Measurements from ENCODE around the gene NSG1. TPM values are rescaled to one million over a fixed set of nuclear protein-coding genes. Genes with fewer than 3 reads are reported as not detected.
"Not testable (repeated sequence)": the region's sequence is repeated elsewhere in the genome, so short reads cannot be mapped to it uniquely, and the experiment has no call there.

NSG1 gene
- total RNA-seq, 2 experiments from 2014 or later, result 10.3 to 10.4 TPM

DNA sequence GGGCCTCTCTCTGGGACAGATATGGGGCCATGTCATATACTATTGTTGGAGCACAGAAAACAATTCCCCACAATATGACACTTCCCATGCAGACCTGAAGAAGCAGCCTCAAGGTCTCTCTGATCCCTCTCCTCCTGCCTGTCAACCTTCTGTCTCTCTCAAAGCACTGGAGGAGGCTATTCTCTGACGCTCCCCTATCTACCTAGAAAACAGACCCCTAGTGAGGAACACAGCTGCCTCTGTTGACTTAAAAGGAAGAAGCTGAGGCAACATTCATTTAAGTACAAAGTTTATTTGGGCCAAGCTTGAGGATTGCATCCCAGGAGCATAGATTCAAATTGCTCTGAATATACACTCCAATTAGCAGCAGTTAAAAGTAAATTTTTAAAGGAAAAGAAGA is 39.3 kb upstream of the NSG1 start:
- H3K4me1 Mint-ChIP-seq (ENCODE audit: low read depth), result peaks cover 42% of the 10 kb centered on the region
- CTCF ChIA-PET, result interaction anchor here (0.6 to 1.0 kb wide), 2 partner anchors 10 to 12 kb away, joined by 3 read pairs; no protein-coding TSS in a partner anchor

DNA sequence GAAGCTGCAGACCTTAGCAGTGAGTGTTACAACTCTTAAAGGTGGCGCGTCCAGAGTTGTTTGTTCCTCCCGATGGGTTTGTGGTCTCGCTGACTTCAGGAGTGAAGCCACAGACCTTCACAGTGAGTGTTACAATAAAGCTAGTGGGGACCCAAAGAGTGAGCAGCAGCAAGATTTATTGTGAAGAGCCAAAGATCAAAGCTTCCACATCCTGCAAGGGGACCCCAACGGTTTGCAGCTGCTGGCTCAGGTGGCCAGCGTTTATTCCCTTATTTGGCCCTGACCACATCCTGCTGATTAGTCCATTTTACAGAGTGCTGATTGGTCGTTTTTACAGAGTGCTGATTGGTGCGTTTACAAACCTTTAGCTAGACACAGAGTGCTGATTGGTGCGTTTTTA is 38.3 kb upstream of the NSG1 start:
- CTCF ChIA-PET; intact Hi-C loops (cut with DNase I, micrococcal nuclease); H3K4me3 ChIP-seq (ENCODE audit: low read length); H3K9me3 Mint-ChIP-seq; H3K27me3 ChIP-seq (ENCODE audit: control insufficient read depth in 1 of 2, insufficient read depth in 2 of 2, low read length in 2 of 2); H3K9me3 ChIP-seq (ENCODE audit: control insufficient read depth in 1 of 2, insufficient read depth in 1 of 2, low read length in 2 of 2); H3K36me3 ChIP-seq (ENCODE audit: insufficient read depth, low read length); H3K27me3 Mint-ChIP-seq; H3K27ac ChIP-seq (ENCODE audit: low read depth in 1 of 2, low read length in 2 of 2): not testable (repeated sequence)
- Mint-ChIP-seq H3K27ac (peak overlapping the region; percentile 82), H3K4me3 (peak overlapping the region; percentile 20), H3K4me1 (ENCODE audit: low read depth) (peaks cover 35% of the 10 kb centered on the region), H3K36me3 (ENCODE audit: low read depth) (peaks cover 12% of the 10 kb centered on the region)
- POLR2A ChIA-PET, result interaction anchor here (0.5 to 2.5 kb wide), 9 partner anchors 13 to 1920 kb away, joined by 3 to 15 read pairs (median 4); partner anchors contain the start of genes LYAR, NSG1, TMEM128 and ZBTB49
- ATAC-seq (ENCODE audit: poor library complexity) (peak; percentile 81), DNase-seq (peak in 11 of 14 experiments; percentile 0 to 82 (median 33))
- peaks cover 16% of the 10 kb centered on the region for H3K4me1 ChIP-seq (ENCODE audit: insufficient read depth, low read length)

More for the DNA sequence above, 39.3 kb upstream of the NSG1 start:
- Histone ChIP-seq H3K9me3 (ENCODE audit: control insufficient read depth in 1 of 2, insufficient read depth in 1 of 2, low read length in 2 of 2) (peaks cover 0 to 6% of the 10 kb centered on the region in 2 experiments), H3K4me1 (ENCODE audit: insufficient read depth, low read length) (peaks cover 16% of the 10 kb centered on the region), H3K27ac (ENCODE audit: low read depth in 1 of 2, low read length in 2 of 2) (no peak overlapping the region), H3K27me3 (ENCODE audit: control insufficient read depth in 1 of 2, insufficient read depth in 2 of 2, low read length in 2 of 2) (no peaks in the 10 kb centered on the region), H3K36me3 (ENCODE audit: insufficient read depth, low read length) (no peaks in the 10 kb centered on the region), H3K4me3 (ENCODE audit: low read length) (no peak overlapping the region)
- DNase-seq, result no peak
- intact Hi-C loops (cut with DNase I, micrococcal nuclease), result no loop called here
- H3K9me3 Mint-ChIP-seq, result peaks cover 4% of the 10 kb centered on the region
- peak overlapping the region; percentile 8 for H3K4me3 Mint-ChIP-seq
- ATAC-seq (ENCODE audit: poor library complexity), result no peak
- POLR2A ChIA-PET, result interaction anchor here (0.6 to 1.9 kb wide), 4 partner anchors 28 to 217 kb away, joined by 3 to 15 read pairs (median 4); partner anchors contain the start of gene TMEM128
- H3K36me3 Mint-ChIP-seq (ENCODE audit: low read depth), result peaks cover 12% of the 10 kb centered on the region
- no peaks in the 10 kb centered on the region for H3K27me3 Mint-ChIP-seq
- TF ChIP-seq, protein P1, sequence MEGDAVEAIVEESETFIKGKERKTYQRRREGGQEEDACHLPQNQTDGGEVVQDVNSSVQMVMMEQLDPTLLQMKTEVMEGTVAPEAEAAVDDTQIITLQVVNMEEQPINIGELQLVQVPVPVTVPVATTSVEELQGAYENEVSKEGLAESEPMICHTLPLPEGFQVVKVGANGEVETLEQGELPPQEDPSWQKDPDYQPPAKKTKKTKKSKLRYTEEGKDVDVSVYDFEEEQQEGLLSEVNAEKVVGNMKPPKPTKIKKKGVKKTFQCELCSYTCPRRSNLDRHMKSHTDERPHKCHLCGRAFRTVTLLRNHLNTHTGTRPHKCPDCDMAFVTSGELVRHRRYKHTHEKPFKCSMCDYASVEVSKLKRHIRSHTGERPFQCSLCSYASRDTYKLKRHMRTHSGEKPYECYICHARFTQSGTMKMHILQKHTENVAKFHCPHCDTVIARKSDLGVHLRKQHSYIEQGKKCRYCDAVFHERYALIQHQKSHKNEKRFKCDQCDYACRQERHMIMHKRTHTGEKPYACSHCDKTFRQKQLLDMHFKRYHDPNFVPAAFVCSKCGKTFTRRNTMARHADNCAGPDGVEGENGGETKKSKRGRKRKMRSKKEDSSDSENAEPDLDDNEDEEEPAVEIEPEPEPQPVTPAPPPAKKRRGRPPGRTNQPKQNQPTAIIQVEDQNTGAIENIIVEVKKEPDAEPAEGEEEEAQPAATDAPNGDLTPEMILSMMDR (IDR thresholded peaks at IDR 0.05), result no peak
- H3K27ac Mint-ChIP-seq, result peak overlapping the region; percentile 82

DNA sequence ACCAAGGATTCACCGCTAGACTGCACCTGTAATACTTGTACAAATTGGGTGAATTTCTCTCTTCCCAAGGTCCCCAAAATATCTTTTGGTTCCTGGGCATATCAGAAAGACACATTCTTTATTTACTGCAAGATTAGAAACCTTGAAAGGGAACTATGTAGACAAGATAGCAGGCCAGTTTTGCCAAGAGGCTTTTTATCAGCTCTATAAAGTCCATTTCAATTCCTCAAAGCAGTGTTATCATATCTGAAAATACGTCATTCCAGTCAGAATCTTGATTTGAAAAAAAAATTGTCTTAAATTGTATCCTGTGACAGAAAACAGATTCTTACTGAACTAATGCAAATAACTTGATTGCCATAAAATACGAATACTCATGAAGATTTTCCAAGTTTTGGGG is 37.0 kb upstream of the NSG1 start:
- CTCF ChIA-PET, result interaction anchor here (0.6 kb wide), 1 partner anchor 19 kb away, joined by 3 read pairs; no protein-coding TSS in a partner anchor
- ATAC-seq (ENCODE audit: poor library complexity), result no peak
- no peaks in the 10 kb centered on the region for H3K27me3 Mint-ChIP-seq
- H3K36me3 Mint-ChIP-seq (ENCODE audit: low read depth), result peaks cover 12% of the 10 kb centered on the region
- DNase-seq, result no peak
- intact Hi-C loops (cut with DNase I, micrococcal nuclease), result no loop called here
- POLR2A ChIA-PET, result interaction anchor here (2.5 kb wide), 1 partner anchor 38 kb away, joined by 12 read pairs; the partner anchor contains the start of gene NSG1
- H3K4me1 Mint-ChIP-seq (ENCODE audit: low read depth), result peaks cover 34% of the 10 kb centered on the region
- no peak overlapping the region for H3K4me3 Mint-ChIP-seq
- H3K27me3 ChIP-seq (ENCODE audit: control insufficient read depth in 1 of 2, insufficient read depth in 2 of 2, low read length in 2 of 2), result no peaks in the 10 kb centered on the region
- peaks cover 16% of the 10 kb centered on the region for H3K4me1 ChIP-seq (ENCODE audit: insufficient read depth, low read length)
- H3K4me3 ChIP-seq (ENCODE audit: low read length), result no peak overlapping the region
- H3K9me3 ChIP-seq (ENCODE audit: control insufficient read depth in 1 of 2, insufficient read depth in 1 of 2, low read length in 2 of 2), result peaks cover 0 to 7% of the 10 kb centered on the region in 2 experiments
- no peak overlapping the region for H3K27ac ChIP-seq (ENCODE audit: low read depth in 1 of 2, low read length in 2 of 2)
- TF ChIP-seq, protein P1 (IDR thresholded peaks at IDR 0.05), result no peak
- H3K27ac Mint-ChIP-seq, result no peak overlapping the region
- no peaks in the 10 kb centered on the region for H3K36me3 ChIP-seq (ENCODE audit: insufficient read depth, low read length)
- H3K9me3 Mint-ChIP-seq, result peaks cover 4% of the 10 kb centered on the region

DNA sequence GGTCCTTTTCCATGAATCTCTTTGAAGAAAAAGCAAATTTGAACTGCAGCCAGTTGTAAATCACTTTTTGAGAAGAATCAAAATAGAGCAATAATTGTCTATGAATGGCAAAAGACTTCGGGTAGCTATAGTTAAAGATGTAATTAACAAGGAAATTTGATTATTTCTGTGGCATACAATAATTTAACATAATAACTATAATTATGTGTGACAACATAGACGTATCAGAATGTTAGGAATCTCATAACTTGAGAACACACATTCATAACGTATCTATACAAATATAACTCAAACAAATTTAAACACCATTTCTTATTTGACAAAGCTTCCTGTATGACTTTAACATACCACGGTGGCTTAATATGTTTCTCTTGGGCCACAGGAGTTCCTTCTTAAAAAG is 36.0 kb upstream of the NSG1 start:
- Histone ChIP-seq H3K4me1 (ENCODE audit: insufficient read depth, low read length) (peaks cover 16% of the 10 kb centered on the region), H3K4me3 (ENCODE audit: low read length) (no peak overlapping the region), H3K36me3 (ENCODE audit: insufficient read depth, low read length) (no peaks in the 10 kb centered on the region), H3K27me3 (ENCODE audit: control insufficient read depth in 1 of 2, insufficient read depth in 2 of 2, low read length in 2 of 2) (no peaks in the 10 kb centered on the region), H3K9me3 (ENCODE audit: control insufficient read depth in 1 of 2, insufficient read depth in 1 of 2, low read length in 2 of 2) (peaks cover 0 to 7% of the 10 kb centered on the region in 2 experiments), H3K27ac (ENCODE audit: low read depth in 1 of 2, low read length in 2 of 2) (no peak overlapping the region)
- Mint-ChIP-seq H3K27me3 (no peaks in the 10 kb centered on the region), H3K36me3 (ENCODE audit: low read depth) (peaks cover 12% of the 10 kb centered on the region), H3K4me3 (no peak overlapping the region), H3K27ac (no peak overlapping the region), H3K4me1 (ENCODE audit: low read depth) (peaks cover 29% of the 10 kb centered on the region), H3K9me3 (peaks cover 4% of the 10 kb centered on the region)
- POLR2A ChIA-PET, result no interaction called here
- DNase-seq, result no peak
- intact Hi-C loops (cut with DNase I, micrococcal nuclease), result no loop called here
- CTCF ChIA-PET, result no interaction called here
- TF ChIP-seq, protein P1 (IDR thresholded peaks at IDR 0.05), result no peak
- ATAC-seq (ENCODE audit: poor library complexity), result no peak

Data from CD4-positive, alpha-beta T cell (primary cell).